ENCODE measurements around the gene ARMH4.

The ARMH4 gene

DNA sequence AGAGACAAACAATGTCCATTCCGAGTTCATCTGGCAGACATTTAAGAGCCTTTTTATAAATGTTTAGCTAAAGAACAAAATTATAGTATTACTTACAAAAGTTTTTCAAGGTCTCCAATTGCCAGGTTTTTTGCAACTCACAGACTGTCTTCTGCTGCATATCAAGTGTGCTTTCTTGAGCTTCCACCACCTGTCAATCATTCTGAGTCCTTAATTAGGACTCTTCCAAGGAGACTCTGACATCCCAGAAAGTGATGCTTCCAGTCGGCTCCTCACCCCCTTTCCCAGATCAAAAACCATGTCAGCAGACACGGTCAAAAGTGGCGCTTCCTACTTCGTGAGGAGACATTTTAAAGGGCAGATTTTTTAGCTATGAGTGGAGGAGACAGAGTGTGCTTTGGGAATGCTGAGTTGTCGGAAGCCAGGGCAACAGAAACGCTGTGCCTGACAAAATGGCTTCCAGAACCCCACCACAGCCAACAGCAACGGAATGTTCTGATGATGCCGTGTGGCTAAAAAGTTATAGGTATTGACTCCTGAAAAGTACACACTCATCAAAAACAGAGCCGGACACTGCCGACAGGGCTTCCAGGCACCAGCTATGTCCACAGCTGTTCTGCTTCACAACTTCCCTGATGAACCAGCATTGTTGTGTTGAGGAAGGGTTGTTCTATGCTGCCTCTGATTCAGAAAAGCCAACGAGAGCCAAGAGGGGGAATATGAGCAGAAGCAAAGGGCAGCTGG, 170.0 kb downstream of the ARMH4 start:
- Histone ChIP-seq H3K79me2 (ENCODE audit: insufficient read depth, low read length) (no peaks in the 10 kb centered on the region), H2AFZ (ENCODE audit: low read depth, low read length) (no peak overlapping the region), H3K36me3 (ENCODE audit: insufficient read depth, low read length) (no peaks in the 10 kb centered on the region), H4K20me1 (ENCODE audit: insufficient read depth, low read length) (no peaks in the 10 kb centered on the region), H3K27ac (ENCODE audit: low read length) (no peak overlapping the region), H3K4me2 (ENCODE audit: insufficient read depth, low read length) (no peak overlapping the region), H3K4me1 (ENCODE audit: insufficient read depth, low read length) (no peaks in the 10 kb centered on the region), H3K4me3 (ENCODE audit: low read depth in 1 of 2, low read length in 2 of 2) (no peak overlapping the region), H3K9ac (ENCODE audit: low read depth, low read length) (no peak overlapping the region), H3K9me3 (ENCODE audit: insufficient read depth, low read length, severe bottlenecking) (no peaks in the 10 kb centered on the region), H3K27me3 (ENCODE audit: insufficient read depth, low read length, poor library complexity) (peaks cover 13% of the 10 kb centered on the region)
- no peak for ATAC-seq (ENCODE audit: insufficient read depth, low read depth)
- no peak for DNase-seq
- TF ChIP-seq, protein P1, sequence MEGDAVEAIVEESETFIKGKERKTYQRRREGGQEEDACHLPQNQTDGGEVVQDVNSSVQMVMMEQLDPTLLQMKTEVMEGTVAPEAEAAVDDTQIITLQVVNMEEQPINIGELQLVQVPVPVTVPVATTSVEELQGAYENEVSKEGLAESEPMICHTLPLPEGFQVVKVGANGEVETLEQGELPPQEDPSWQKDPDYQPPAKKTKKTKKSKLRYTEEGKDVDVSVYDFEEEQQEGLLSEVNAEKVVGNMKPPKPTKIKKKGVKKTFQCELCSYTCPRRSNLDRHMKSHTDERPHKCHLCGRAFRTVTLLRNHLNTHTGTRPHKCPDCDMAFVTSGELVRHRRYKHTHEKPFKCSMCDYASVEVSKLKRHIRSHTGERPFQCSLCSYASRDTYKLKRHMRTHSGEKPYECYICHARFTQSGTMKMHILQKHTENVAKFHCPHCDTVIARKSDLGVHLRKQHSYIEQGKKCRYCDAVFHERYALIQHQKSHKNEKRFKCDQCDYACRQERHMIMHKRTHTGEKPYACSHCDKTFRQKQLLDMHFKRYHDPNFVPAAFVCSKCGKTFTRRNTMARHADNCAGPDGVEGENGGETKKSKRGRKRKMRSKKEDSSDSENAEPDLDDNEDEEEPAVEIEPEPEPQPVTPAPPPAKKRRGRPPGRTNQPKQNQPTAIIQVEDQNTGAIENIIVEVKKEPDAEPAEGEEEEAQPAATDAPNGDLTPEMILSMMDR (IDR thresholded peaks at IDR 0.05; ENCODE audit: borderline replicate concordance, extremely low read depth, low read length, poor library complexity, severe bottlenecking), result no peak
- no peak for TF ChIP-seq EZH2 (IDR thresholded peaks at IDR 0.05; ENCODE audit: borderline replicate concordance, low read depth, low read length, severe bottlenecking)

GRCh38 chr14:57979376-57980048, 172.5 kb downstream of the ARMH4 start:
- H3K9me3 ChIP-seq (ENCODE audit: insufficient read depth, low read length, severe bottlenecking), result no peaks in the 10 kb centered on the region
- no peak overlapping the region for H2AFZ ChIP-seq (ENCODE audit: low read depth, low read length)
- H3K79me2 ChIP-seq (ENCODE audit: insufficient read depth, low read length), result no peaks in the 10 kb centered on the region
- DNase-seq (no peak), ATAC-seq (ENCODE audit: insufficient read depth, low read depth) (no peak)
- no peak overlapping the region for H3K9ac ChIP-seq (ENCODE audit: low read depth, low read length)
- peaks cover 9% of the 10 kb centered on the region for H3K27me3 ChIP-seq (ENCODE audit: insufficient read depth, low read length, poor library complexity)
- H3K36me3 ChIP-seq (ENCODE audit: insufficient read depth, low read length), result no peaks in the 10 kb centered on the region
- TF ChIP-seq, protein P1 (IDR thresholded peaks at IDR 0.05; ENCODE audit: borderline replicate concordance, extremely low read depth, low read length, poor library complexity, severe bottlenecking), result no peak
- no peak for TF ChIP-seq EZH2 (IDR thresholded peaks at IDR 0.05; ENCODE audit: borderline replicate concordance, low read depth, low read length, severe bottlenecking)
- H3K4me3 ChIP-seq (ENCODE audit: low read depth in 1 of 2, low read length in 2 of 2), result no peak overlapping the region
- H3K27ac ChIP-seq (ENCODE audit: low read length), result no peak overlapping the region
- no peaks in the 10 kb centered on the region for H3K4me1 ChIP-seq (ENCODE audit: insufficient read depth, low read length)
- no peaks in the 10 kb centered on the region for H4K20me1 ChIP-seq (ENCODE audit: insufficient read depth, low read length)
- no peak overlapping the region for H3K4me2 ChIP-seq (ENCODE audit: insufficient read depth, low read length)

- no peaks in the 10 kb centered on the region for H4K20me1 ChIP-seq (ENCODE audit: insufficient read depth, low read length)
- H3K9ac ChIP-seq (ENCODE audit: low read depth, low read length), result no peak overlapping the region
- H3K4me3 ChIP-seq (ENCODE audit: low read depth in 1 of 2, low read length in 2 of 2), result no peak overlapping the region
- H3K27me3 ChIP-seq (ENCODE audit: insufficient read depth, low read length, poor library complexity), result peaks cover 10% of the 10 kb centered on the region
- no peaks in the 10 kb centered on the region for H3K4me1 ChIP-seq (ENCODE audit: insufficient read depth, low read length)
- H3K4me2 ChIP-seq (ENCODE audit: insufficient read depth, low read length), result no peak overlapping the region
- no peak for ATAC-seq (ENCODE audit: insufficient read depth, low read depth)
- no peak for TF ChIP-seq EZH2 (IDR thresholded peaks at IDR 0.05; ENCODE audit: borderline replicate concordance, low read depth, low read length, severe bottlenecking)
- TF ChIP-seq, protein P1 (IDR thresholded peaks at IDR 0.05; ENCODE audit: borderline replicate concordance, extremely low read depth, low read length, poor library complexity, severe bottlenecking), result no peak
- no peak for DNase-seq
- H3K27ac ChIP-seq (ENCODE audit: low read length), result no peak overlapping the region
- no peaks in the 10 kb centered on the region for H3K9me3 ChIP-seq (ENCODE audit: insufficient read depth, low read length, severe bottlenecking)
- no peak overlapping the region for H2AFZ ChIP-seq (ENCODE audit: low read depth, low read length)
- H3K79me2 ChIP-seq (ENCODE audit: insufficient read depth, low read length), result no peaks in the 10 kb centered on the region
- H3K36me3 ChIP-seq (ENCODE audit: insufficient read depth, low read length), result no peaks in the 10 kb centered on the region
These were observed 175.3 kb downstream of the ARMH4 start for GRCh38 chr14:57976701-57977100.

Measured in DND-41 (cell line).